SK-N-SH (cell line): Measurements from ENCODE around the gene IQCE. TPM values are rescaled to one million over a fixed set of nuclear protein-coding genes. Genes with fewer than 3 reads are reported as not detected.

Experiments used
- CTCF ChIA-PET: fragments of 300-600, 350-600 bp; formaldehyde crosslinking; extraction: SDS; loops from one replicate; lab custom pipeline; 2021; lab: Yijun Ruan, JAX
- POLR2A ChIA-PET: fragments of 350-600 bp; sonication (Branson Sonifier 250); formaldehyde crosslinking; extraction: SDS; loops from one replicate; lab custom pipeline; 2020; ENCODE audit warnings: antibody characterized with exemption, inconsistent platforms; lab: Yijun Ruan, JAX
- DNase-seq: peaks from one replicate; pipeline ENCODE4 v3.0.0; 2012
- H2AFZ ChIP-seq: fragments of 200-600 bp; sonication (generic); 2 replicates; pipeline ENCODE4 v1.8.1; 2016; ENCODE audit warnings: antibody characterized with exemption, mild to moderate bottlenecking, low read depth
- H3F3A ChIP-seq: fragments of 200-600 bp; sonication (generic); replicated peaks from 2 replicates; pipeline ENCODE3; 2016; ENCODE audit warnings: antibody characterized with exemption, mild to moderate bottlenecking; ENCODE audit not compliant: insufficient read depth
- H3K27ac ChIP-seq, 2 experiments: fragments of 200-500 bp in 1 of 2; fragments of 200-600 bp in 1 of 2; sonication (Bioruptor generic) in 1 of 2; sonication (generic), shearing (Covaris generic) in 1 of 2; 2 replicates each; pipeline versions ENCODE4 v1.5.1 to v1.6.1; 2014 to 2016; ENCODE audit warnings: low read depth in 2 of 2, inconsistent platforms in 1 of 2, low read length in 1 of 2, mild to moderate bottlenecking in 1 of 2, mixed read lengths in 1 of 2
- H3K27me3 ChIP-seq: fragments of 200-600 bp; sonication (generic), shearing (Covaris generic); 2 replicates; pipeline ENCODE4 v1.6.1; 2016; ENCODE audit warnings: mixed run types; ENCODE audit not compliant: insufficient read depth
- H3K36me3 ChIP-seq, 2 experiments: fragments of 200-500 bp in 1 of 2; fragments of 200-600 bp in 1 of 2; sonication (Bioruptor generic) in 1 of 2; sonication (generic) in 1 of 2; replicated peaks in 1 of 2; 2 replicates each; pipeline versions ENCODE3 to v1.5.1; 2014 to 2016; ENCODE audit warnings: low read length in 1 of 2, mild to moderate bottlenecking in 1 of 2; ENCODE audit not compliant: insufficient read depth in 2 of 2, control insufficient read depth in 1 of 2
- H3K4me1 ChIP-seq, 2 experiments: fragments of 200-500 bp in 1 of 2; fragments of 200-600 bp in 1 of 2; sonication (Bioruptor generic) in 1 of 2; sonication (generic), shearing (Covaris generic) in 1 of 2; 2 replicates each; pipeline versions ENCODE4 v1.5.1 to v1.6.1; 2014 to 2016; ENCODE audit warnings: low read depth in 1 of 2, low read length in 1 of 2, mixed run types in 1 of 2; ENCODE audit not compliant: insufficient read depth in 2 of 2, control insufficient read depth in 1 of 2
- H3K4me2 ChIP-seq: fragments of 200-600 bp; sonication (generic), shearing (Covaris generic); 2 replicates; pipeline ENCODE4 v1.6.1; 2017; ENCODE audit warnings: mixed run types
- H3K4me3 ChIP-seq, 2 experiments: fragments of 200-500 bp in 1 of 2; fragments of 200-600 bp in 1 of 2; sonication (Bioruptor generic) in 1 of 2; sonication (generic), shearing (Covaris generic) in 1 of 2; 2 replicates each; pipeline versions ENCODE4 v1.5.1 to v1.8.1; 2014 to 2016; ENCODE audit warnings: low read depth in 2 of 2, inconsistent platforms in 1 of 2, low read length in 1 of 2, mild to moderate bottlenecking in 1 of 2, mixed read lengths in 1 of 2, moderate library complexity in 1 of 2
- H3K79me2 ChIP-seq: fragments of 200-600 bp; sonication (generic); 2 replicates; pipeline ENCODE4 v1.8.1; 2017; ENCODE audit warnings: mild to moderate bottlenecking; ENCODE audit not compliant: insufficient read depth
- H3K9ac ChIP-seq: fragments of 200-600 bp; sonication (generic); 2 replicates; pipeline ENCODE4 v1.6.1; 2017; ENCODE audit warnings: mixed run types
- H3K9me2 ChIP-seq: fragments of 200-600 bp; sonication (generic); 2 replicates; pipeline ENCODE4 v1.6.1; 2017; ENCODE audit warnings: mixed run types
- H3K9me3 ChIP-seq: fragments of 200-600 bp; sonication (generic); 2 replicates; pipeline ENCODE4 v1.6.1; 2017; ENCODE audit warnings: mixed run types, mild to moderate bottlenecking, moderate library complexity
- H4K20me1 ChIP-seq: fragments of 200-600 bp; sonication (generic); 2 replicates; pipeline ENCODE4 v1.6.1; 2017; ENCODE audit warnings: mild to moderate bottlenecking, mixed run types; ENCODE audit not compliant: insufficient read depth
- ELF1 ChIP-seq: IDR thresholded peaks from 2 replicates; pipeline ENCODE4 v1.4.0; 2012
- EP300 ChIP-seq, 2 experiments: IDR thresholded peaks; 2 replicates each; pipeline versions ENCODE4 v1.4.0 to v1.6.1; 2012; ENCODE audit warnings: borderline replicate concordance in 1 of 2, low read depth in 1 of 2, low read length in 1 of 2
- EZH2phosphoT487 ChIP-seq: fragments of 200-600 bp; sonication (generic); IDR thresholded peaks from 2 replicates; pipeline ENCODE4 v1.6.1; 2017; ENCODE audit warnings: low read depth, mixed run types, mild to moderate bottlenecking, antibody characterized with exemption, moderate library complexity, borderline replicate concordance
- FOSL2 ChIP-seq: IDR thresholded peaks from 2 replicates; pipeline ENCODE4 v1.4.0; 2012; ENCODE audit warnings: low read depth, mild to moderate bottlenecking, moderate library complexity, borderline replicate concordance
- FOXM1 ChIP-seq: IDR thresholded peaks from 2 replicates; pipeline ENCODE4 v1.4.0; 2012; ENCODE audit warnings: low read depth, mild to moderate bottlenecking
- GABPA ChIP-seq: IDR thresholded peaks from 2 replicates; pipeline ENCODE4 v1.4.0; 2012; ENCODE audit warnings: low read depth, mild to moderate bottlenecking
- NFIC ChIP-seq: IDR thresholded peaks from 2 replicates; pipeline ENCODE4 v1.4.0; 2012; ENCODE audit warnings: borderline replicate concordance
- NRF1 ChIP-seq: IDR thresholded peaks from 2 replicates; pipeline ENCODE4 v1.6.1; 2012; ENCODE audit warnings: low read depth, mild to moderate bottlenecking, low read length
- POLR2AphosphoS5 ChIP-seq: IDR thresholded peaks from 2 replicates; pipeline ENCODE4 v1.6.1; 2012; ENCODE audit warnings: low read depth, low read length
- RAD21 ChIP-seq: IDR thresholded peaks from 2 replicates; pipeline ENCODE4 v1.6.1; 2012; ENCODE audit warnings: mild to moderate bottlenecking, low read length
- RCOR1 ChIP-seq: fragments of 150-350 bp; IDR thresholded peaks from 2 replicates; pipeline ENCODE4 v1.6.1; 2017; ENCODE audit warnings: antibody characterized with exemption, low read length
- RFX5 ChIP-seq: IDR thresholded peaks from 2 replicates; pipeline ENCODE4 v1.6.1; 2012; ENCODE audit warnings: mild to moderate bottlenecking, improper control_type of control experiment, low read length
- RXRA ChIP-seq: IDR thresholded peaks from 2 replicates; pipeline ENCODE4 v1.4.0; 2012; ENCODE audit warnings: low read depth, mild to moderate bottlenecking, borderline replicate concordance
- SIN3A ChIP-seq: IDR thresholded peaks from 2 replicates; pipeline ENCODE4 v1.6.1; 2012; ENCODE audit warnings: low read depth, mild to moderate bottlenecking, low read length, moderate library complexity, borderline replicate concordance
- TAF1 ChIP-seq: IDR thresholded peaks from 2 replicates; pipeline ENCODE4 v1.6.1; 2012; ENCODE audit warnings: low read depth, mild to moderate bottlenecking, low read length, moderate library complexity, borderline replicate concordance
- TCF12 ChIP-seq: IDR thresholded peaks from 2 replicates; pipeline ENCODE4 v1.4.0; 2012
- TEAD4 ChIP-seq: IDR thresholded peaks from 2 replicates; pipeline ENCODE4 v1.4.0; 2012; ENCODE audit warnings: mild to moderate bottlenecking, borderline replicate concordance; ENCODE audit not compliant: insufficient read depth
- YY1 ChIP-seq: IDR thresholded peaks from 2 replicates; pipeline ENCODE4 v1.4.0; 2012; ENCODE audit warnings: low read depth, mild to moderate bottlenecking
- WGBS: methylation state at CpG from one replicate; pipeline ENCODE4 v1.1.6; 2017; ENCODE audit warnings: low lambda C conversion rate; 5-methylcytosine and 5-hydroxymethylcytosine counted together
- polyA plus RNA-seq, 3 experiments: library from polyadenylated mRNA; depleted of rRNA; stranded (reverse); fragments of >200 nt; gene quantifications; 2 replicates each; pipeline ENCODE4 v1.2.3, GENCODE V29; 2012
- TF ChIP-seq, protein P1 (sequence below): IDR thresholded peaks from 2 replicates; pipeline ENCODE4 v1.6.1; 2012; ENCODE audit warnings: mild to moderate bottlenecking, low read depth, low read length, moderate library complexity
- TF ChIP-seq, protein P2 (sequence below): IDR thresholded peaks from 2 replicates; pipeline ENCODE4; 2012
- TF ChIP-seq, protein P3 (sequence below): IDR thresholded peaks from 2 replicates; pipeline ENCODE4 v1.4.0; 2012; ENCODE audit warnings: low read depth
- TF ChIP-seq, protein P4 (sequence below): fragments of 200-600 bp; sonication (generic); IDR thresholded peaks from 2 replicates; pipeline ENCODE4 v1.6.1; 2017; ENCODE audit warnings: antibody characterized with exemption, mild to moderate bottlenecking, moderate library complexity

IQCE gene
- polyA plus RNA-seq, 1 of the 3 experiments (the other 2 are of a cell fraction), result 14.4 TPM

DNA sequence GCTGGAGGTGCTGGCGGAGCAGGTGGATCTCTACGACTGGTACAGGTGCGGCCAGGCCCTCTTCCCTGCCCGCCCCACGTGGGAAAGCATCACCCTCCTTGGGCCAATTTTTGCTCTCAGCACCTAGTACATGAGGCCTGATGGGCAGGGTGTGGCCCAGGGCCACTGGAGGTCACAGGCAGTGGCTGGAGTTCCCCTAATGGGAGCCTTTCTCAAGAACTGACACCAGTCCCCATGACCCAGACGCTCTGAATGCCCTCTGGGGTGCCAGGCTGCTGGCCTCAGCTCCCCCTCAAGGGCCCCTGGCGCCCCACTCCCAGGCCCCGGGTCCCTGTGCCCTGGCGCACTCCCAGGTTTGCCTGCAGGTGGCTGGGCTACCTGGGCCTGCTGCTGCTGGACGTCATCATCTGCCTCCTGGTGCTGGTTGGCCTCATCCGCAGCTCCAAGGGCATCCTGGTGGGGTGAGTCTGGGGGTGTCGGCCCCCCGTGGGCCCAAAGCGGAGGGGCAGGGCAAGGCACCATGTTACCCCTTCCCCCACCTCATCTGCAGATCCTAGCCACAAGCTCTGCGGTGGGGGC lies 88.9 kb downstream of the IQCE start (continued):
- TF ChIP-seq, protein P1, sequence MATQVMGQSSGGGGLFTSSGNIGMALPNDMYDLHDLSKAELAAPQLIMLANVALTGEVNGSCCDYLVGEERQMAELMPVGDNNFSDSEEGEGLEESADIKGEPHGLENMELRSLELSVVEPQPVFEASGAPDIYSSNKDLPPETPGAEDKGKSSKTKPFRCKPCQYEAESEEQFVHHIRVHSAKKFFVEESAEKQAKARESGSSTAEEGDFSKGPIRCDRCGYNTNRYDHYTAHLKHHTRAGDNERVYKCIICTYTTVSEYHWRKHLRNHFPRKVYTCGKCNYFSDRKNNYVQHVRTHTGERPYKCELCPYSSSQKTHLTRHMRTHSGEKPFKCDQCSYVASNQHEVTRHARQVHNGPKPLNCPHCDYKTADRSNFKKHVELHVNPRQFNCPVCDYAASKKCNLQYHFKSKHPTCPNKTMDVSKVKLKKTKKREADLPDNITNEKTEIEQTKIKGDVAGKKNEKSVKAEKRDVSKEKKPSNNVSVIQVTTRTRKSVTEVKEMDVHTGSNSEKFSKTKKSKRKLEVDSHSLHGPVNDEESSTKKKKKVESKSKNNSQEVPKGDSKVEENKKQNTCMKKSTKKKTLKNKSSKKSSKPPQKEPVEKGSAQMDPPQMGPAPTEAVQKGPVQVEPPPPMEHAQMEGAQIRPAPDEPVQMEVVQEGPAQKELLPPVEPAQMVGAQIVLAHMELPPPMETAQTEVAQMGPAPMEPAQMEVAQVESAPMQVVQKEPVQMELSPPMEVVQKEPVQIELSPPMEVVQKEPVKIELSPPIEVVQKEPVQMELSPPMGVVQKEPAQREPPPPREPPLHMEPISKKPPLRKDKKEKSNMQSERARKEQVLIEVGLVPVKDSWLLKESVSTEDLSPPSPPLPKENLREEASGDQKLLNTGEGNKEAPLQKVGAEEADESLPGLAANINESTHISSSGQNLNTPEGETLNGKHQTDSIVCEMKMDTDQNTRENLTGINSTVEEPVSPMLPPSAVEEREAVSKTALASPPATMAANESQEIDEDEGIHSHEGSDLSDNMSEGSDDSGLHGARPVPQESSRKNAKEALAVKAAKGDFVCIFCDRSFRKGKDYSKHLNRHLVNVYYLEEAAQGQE, result no peak
- TF ChIP-seq TAF1 (no peak), FOSL2 (no peak), FOXM1 (no peak), NFIC (no peak), GABPA (no peak), EZH2phosphoT487 (no peak), RCOR1 (no peak)
- TF ChIP-seq, protein P2, sequence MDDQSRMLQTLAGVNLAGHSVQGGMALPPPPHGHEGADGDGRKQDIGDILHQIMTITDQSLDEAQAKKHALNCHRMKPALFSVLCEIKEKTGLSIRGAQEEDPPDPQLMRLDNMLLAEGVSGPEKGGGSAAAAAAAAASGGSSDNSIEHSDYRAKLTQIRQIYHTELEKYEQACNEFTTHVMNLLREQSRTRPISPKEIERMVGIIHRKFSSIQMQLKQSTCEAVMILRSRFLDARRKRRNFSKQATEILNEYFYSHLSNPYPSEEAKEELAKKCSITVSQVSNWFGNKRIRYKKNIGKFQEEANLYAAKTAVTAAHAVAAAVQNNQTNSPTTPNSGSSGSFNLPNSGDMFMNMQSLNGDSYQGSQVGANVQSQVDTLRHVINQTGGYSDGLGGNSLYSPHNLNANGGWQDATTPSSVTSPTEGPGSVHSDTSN, result no peak
- TF ChIP-seq, protein P3, sequence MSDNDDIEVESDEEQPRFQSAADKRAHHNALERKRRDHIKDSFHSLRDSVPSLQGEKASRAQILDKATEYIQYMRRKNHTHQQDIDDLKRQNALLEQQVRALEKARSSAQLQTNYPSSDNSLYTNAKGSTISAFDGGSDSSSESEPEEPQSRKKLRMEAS, result no peak
- TF ChIP-seq, protein P4, sequence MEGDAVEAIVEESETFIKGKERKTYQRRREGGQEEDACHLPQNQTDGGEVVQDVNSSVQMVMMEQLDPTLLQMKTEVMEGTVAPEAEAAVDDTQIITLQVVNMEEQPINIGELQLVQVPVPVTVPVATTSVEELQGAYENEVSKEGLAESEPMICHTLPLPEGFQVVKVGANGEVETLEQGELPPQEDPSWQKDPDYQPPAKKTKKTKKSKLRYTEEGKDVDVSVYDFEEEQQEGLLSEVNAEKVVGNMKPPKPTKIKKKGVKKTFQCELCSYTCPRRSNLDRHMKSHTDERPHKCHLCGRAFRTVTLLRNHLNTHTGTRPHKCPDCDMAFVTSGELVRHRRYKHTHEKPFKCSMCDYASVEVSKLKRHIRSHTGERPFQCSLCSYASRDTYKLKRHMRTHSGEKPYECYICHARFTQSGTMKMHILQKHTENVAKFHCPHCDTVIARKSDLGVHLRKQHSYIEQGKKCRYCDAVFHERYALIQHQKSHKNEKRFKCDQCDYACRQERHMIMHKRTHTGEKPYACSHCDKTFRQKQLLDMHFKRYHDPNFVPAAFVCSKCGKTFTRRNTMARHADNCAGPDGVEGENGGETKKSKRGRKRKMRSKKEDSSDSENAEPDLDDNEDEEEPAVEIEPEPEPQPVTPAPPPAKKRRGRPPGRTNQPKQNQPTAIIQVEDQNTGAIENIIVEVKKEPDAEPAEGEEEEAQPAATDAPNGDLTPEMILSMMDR, result no peak
- TF ChIP-seq, all 33 proteins: peak for 0

DNA sequence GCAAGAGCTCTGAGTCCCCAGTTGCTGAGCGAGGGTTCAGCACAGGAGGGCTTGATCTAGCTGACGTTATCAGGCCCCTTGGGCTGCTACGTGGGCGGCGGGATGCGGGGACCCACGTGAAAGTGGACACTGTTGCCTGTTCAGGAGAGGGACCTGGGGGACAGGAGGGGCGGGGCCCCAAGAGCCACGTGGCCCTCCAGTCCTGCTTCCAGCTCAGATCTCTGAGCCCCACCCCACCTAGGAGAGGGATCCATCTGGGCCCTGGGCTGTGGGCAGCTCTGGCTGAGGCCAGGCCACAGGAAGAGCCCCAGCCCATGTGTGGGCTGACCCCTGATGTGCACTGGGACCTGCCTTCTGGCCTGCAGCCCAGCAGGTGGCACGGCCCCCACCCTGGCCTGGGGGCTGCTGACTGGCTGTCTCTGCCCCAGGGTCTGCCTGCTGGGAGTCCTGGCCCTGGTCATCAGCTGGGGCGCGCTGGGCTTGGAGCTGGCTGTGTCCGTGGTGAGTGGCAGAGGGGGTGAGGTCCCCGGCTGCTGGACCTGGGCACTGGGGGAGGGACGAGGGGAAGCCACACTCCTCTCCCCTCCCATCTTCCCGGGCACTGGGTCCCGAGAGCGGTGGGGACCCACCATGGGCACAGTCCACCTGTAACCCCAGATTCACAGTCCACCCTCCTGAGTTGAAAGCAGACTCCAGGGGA lies 90.5 kb downstream of the IQCE start:
- H3K9me3 ChIP-seq, result no peaks in the 10 kb centered on the region
- H3K79me2 ChIP-seq, result peaks cover 41% of the 10 kb centered on the region
- H3K4me3 ChIP-seq, result no peak overlapping the region
- ChIA-PET CTCF (interaction anchor here (0.7 to 2.3 kb wide), 6 partner anchors 12 to 265 kb away, joined by 3 to 17 read pairs (median 6); no protein-coding TSS in a partner anchor), POLR2A (no interaction called here)
- no peaks in the 10 kb centered on the region for H3K27me3 ChIP-seq
- peak overlapping the region in 1 of 2 experiments; percentile 40; a peak in 1 of 4 replicates for H3K27ac ChIP-seq
- H3F3A ChIP-seq, result peaks cover 6% of the 10 kb centered on the region
- WGBS, result 93% methylated on average over 17 of the region's 18 CpGs
- H3K9ac ChIP-seq, result no peak overlapping the region
- H2AFZ ChIP-seq, result no peak overlapping the region
- peaks cover 28 to 54% of the 10 kb centered on the region in 2 experiments for H3K36me3 ChIP-seq
- peaks cover 14 to 43% of the 10 kb centered on the region in 2 experiments for H3K4me1 ChIP-seq
- no peak overlapping the region for H3K4me2 ChIP-seq
- no peak for DNase-seq
- H4K20me1 ChIP-seq, result peaks cover 56% of the 10 kb centered on the region
- no peaks in the 10 kb centered on the region for H3K9me2 ChIP-seq
- TF ChIP-seq RXRA (no peak), TCF12 (no peak), EP300 (IDR thresholded peaks at IDR 0.05; ENCODE audit: borderline replicate concordance in 1 of 2, low read depth in 1 of 2, low read length in 1 of 2) (no peak), POLR2AphosphoS5 (no peak), RAD21 (no peak), ELF1 (no peak), NRF1 (no peak), GABPA (no peak), FOXM1 (no peak), TEAD4 (no peak), EZH2phosphoT487 (no peak), RFX5 (no peak), SIN3A (no peak), YY1 (no peak)
- TF ChIP-seq, all 33 proteins: peak for 0
